SK-N-MC (cell line): ENCODE results near the gene PRICKLE2.

Source experiments
- EZH2 ChIP-seq: fragments of 200-600 bp; sonication (generic); IDR thresholded peaks from one replicate; pipeline ENCODE4 v1.6.1; 2017; ENCODE audit warnings: antibody characterized with exemption
- FOXP2 ChIP-seq: optimal IDR thresholded peaks from 2 replicates; pipeline ENCODE3; 2011; ENCODE audit warnings: mild to moderate bottlenecking, moderate library complexity; ENCODE audit not compliant: insufficient read depth; ENCODE audit errors: extremely low read length, control extremely low read depth
- POLR2AphosphoS5 ChIP-seq: IDR thresholded peaks from 2 replicates; pipeline ENCODE4 v1.6.1; 2012; ENCODE audit warnings: mild to moderate bottlenecking, low read depth, low read length, borderline replicate concordance

GRCh38 chr3:64134882-64135281 lies 90.4 kb downstream of the PRICKLE2 start:
- TF ChIP-seq POLR2AphosphoS5 (no peak), EZH2 (no peak), FOXP2 (no peak)
